Heart left ventricle (tissue), 16 donors: ENCODE data around the gene CDC42SE2. TPM values are rescaled to one million over a fixed set of nuclear protein-coding genes. Genes with fewer than 3 reads are reported as not detected.

Source experiments
- ATAC-seq, 4 donors: fragments of 200-7000 bp; cut with Tn5 transposase; one replicate each; pipeline ENCODE4 v1.9.1; 2020 to 2022; ENCODE audit warnings: moderate library complexity in 4 of 4, mild to moderate bottlenecking in 3 of 4, moderate number of reproducible peaks in 1 of 4
- DNase-seq, 5 donors: peaks; one replicate each; pipeline ENCODE4 v3.0.0-alpha.2; 2020
- H3K27ac ChIP-seq, 12 donors: fragments of 200-600 bp; sonication (generic) in 4 of 12; one replicate each; pipeline versions ENCODE4 v1.5.0 to v1.8.0; 2016 to 2022; ENCODE audit warnings: mild to moderate bottlenecking in 2 of 12
- H3K27me3 ChIP-seq, 9 donors: fragments of 200-600 bp; sonication (generic) in 2 of 9; one replicate each; pipeline versions ENCODE4 v1.5.1 to v1.8.0; 2016 to 2022; ENCODE audit warnings: mild to moderate bottlenecking in 3 of 9
- H3K36me3 ChIP-seq, 9 donors: fragments of 200-600 bp; sonication (generic) in 2 of 9; one replicate each; pipeline versions ENCODE4 v1.5.0 to v1.8.0; 2018 to 2022; ENCODE audit warnings: mild to moderate bottlenecking in 2 of 9
- H3K4me1 ChIP-seq, 12 donors: fragments of 200-600 bp; sonication (generic) in 4 of 12; one replicate each; pipeline versions ENCODE4 v1.5.0 to v1.8.0; 2016 to 2022; ENCODE audit warnings: mild to moderate bottlenecking in 3 of 12
- H3K4me3 ChIP-seq, 12 donors: fragments of 200-600 bp; sonication (generic) in 4 of 12; one replicate each; pipeline versions ENCODE4 v1.5.0 to v1.8.0; 2017 to 2022; ENCODE audit warnings: mild to moderate bottlenecking in 9 of 12, moderate library complexity in 4 of 12
- H3K9me3 ChIP-seq, 12 donors: fragments of 200-600 bp; sonication (generic) in 4 of 12; one replicate each; pipeline versions ENCODE4 v1.5.0 to v1.8.0; 2016 to 2022; ENCODE audit warnings: mild to moderate bottlenecking in 1 of 12
- CTCF ChIP-seq, 12 donors: fragments of 200-600 bp; sonication (generic) in 4 of 12; IDR thresholded peaks; one replicate each; pipeline versions ENCODE4 v1.5.0 to v1.8.0; 2018 to 2022; ENCODE audit warnings: antibody characterized with exemption in 12 of 12, mild to moderate bottlenecking in 5 of 12
- POLR2A ChIP-seq, 2 donors: fragments of 450-650 bp; IDR thresholded peaks; one replicate each; pipeline ENCODE4 v1.6.1; 2017; ENCODE audit warnings: antibody characterized with exemption in 2 of 2, mild to moderate bottlenecking in 2 of 2, moderate library complexity in 2 of 2
- WGBS, 4 donors: extraction: QIAGEN DNeasy Blood & Tissue Kit in 2 of 4; methylation state at CpG; one replicate each; pipeline versions ENCODE4 v1.1.5 to v1.1.7; 2013 to 2018; 5-methylcytosine and 5-hydroxymethylcytosine counted together
- intact Hi-C, 10 donors: fragments of 100-400 bp; cut with DNase I; formaldehyde crosslinking; loops; one replicate each; pipeline versions ENCODE4 v1.11.1 to v1.14.2; 2022
- polyA plus RNA-seq, 2 donors: library from polyadenylated mRNA; stranded (reverse); fragments of 200-250 nt; gene quantifications; one replicate each; pipeline ENCODE4 v1.2.3, GENCODE V29; 2013
- total RNA-seq, 9 donors: library from RNA; depleted of rRNA in 2 of 9; stranded (reverse); fragments of >200 nt in 2 of 9; fragmentation: NEBNext Ultra II Directional in 3 of 9; extraction: Animal tissue kit (Norgen Biotek cat#: 25700) in 3 of 9; gene quantifications; one replicate each; pipeline versions ENCODE4 v1.1.0 to v1.2.4, GENCODE V29; 2016 to 2023
- donor health status: ischemic (EF 13 %, LVEDD 7.1; RV severe dilation, severe dysfunction).
- donor health status: healthy with polysubstance abuse.
- donor health status: DM: no; HTN: yes; CAD: no.
- donor health status: DM: no; HTN: no; CAD: no.
- donor health status: ischemic (EF 25% LVEDD 6.9; RV normal size, moderate dysfunction).
- donor health status: ischemic (EF 25% LVEDD 5.7; RV mildly dilated, moderate dysfunction).
- donor health status: healthy.
- donor health status: DM: yes; HTN: yes; CAD: no.
- donor health status: ischemic (EF 35%, LVEDD 5.7; RV mildly dilated, moderate dysfunction).
- donor health status: nonischemic (EF 11% LVEDD 7.7; RV severe dilation, severe dysfunction).
- donor health status: DM: yes; HTN: yes; CAD: no.
- donor health status: PGD.
- donor health status: ischemic (EF 29% LVEDD 5.4; RV normal size, mild dysfunction).
- donor health status: nonischemic (EF 23%, LVEDD 6.1; RV moderate dilation, normal function).

Gene CDC42SE2
- total and polyA plus RNA-seq, 11 donors: 4.8 to 29.2 (median 12.4) TPM

- Histone ChIP-seq H3K9me3 (no peaks in the 10 kb centered on the region), H3K4me3 (no peak overlapping the region), H3K36me3 (peaks cover 0 to 8% (median 0%) of the 10 kb centered on the region in 9 donors), H3K27me3 (no peaks in the 10 kb centered on the region), H3K4me1 (peaks cover 0 to 38% (median 0%) of the 10 kb centered on the region in 12 donors), H3K27ac (no peak overlapping the region)
- DNase-seq (no peak), ATAC-seq (no peak)
- intact Hi-C loops: no loop called here
- no peak for TF ChIP-seq CTCF (IDR thresholded peaks at IDR 0.05)
- no peak for TF ChIP-seq POLR2A (IDR thresholded peaks at IDR 0.05)
- 94 to 98% (median 96%) methylated on average over 4 of the region's 4 CpGs for WGBS, 4 donors
Measured at GRCh38 chr5:131367219-131367860, 103.5 kb downstream of the CDC42SE2 start.

- intact Hi-C loops: no loop called here
- Histone ChIP-seq H3K4me1 (peaks cover 0 to 45% (median 0%) of the 10 kb centered on the region in 12 donors), H3K9me3 (no peaks in the 10 kb centered on the region), H3K4me3 (no peak overlapping the region), H3K27ac (no peak overlapping the region), H3K27me3 (no peaks in the 10 kb centered on the region), H3K36me3 (peaks cover 0 to 8% (median 0%) of the 10 kb centered on the region in 9 donors)
- ATAC-seq (no peak), DNase-seq (no peak)
- WGBS, 4 donors: 86 to 90% (median 89%) methylated on average over 4 of the region's 4 CpGs
- TF ChIP-seq CTCF (IDR thresholded peaks at IDR 0.05) (no peak), POLR2A (IDR thresholded peaks at IDR 0.05) (no peak)
Measured at GRCh38 chr5:131368866-131369265, 105.0 kb downstream of the CDC42SE2 start.

DNA sequence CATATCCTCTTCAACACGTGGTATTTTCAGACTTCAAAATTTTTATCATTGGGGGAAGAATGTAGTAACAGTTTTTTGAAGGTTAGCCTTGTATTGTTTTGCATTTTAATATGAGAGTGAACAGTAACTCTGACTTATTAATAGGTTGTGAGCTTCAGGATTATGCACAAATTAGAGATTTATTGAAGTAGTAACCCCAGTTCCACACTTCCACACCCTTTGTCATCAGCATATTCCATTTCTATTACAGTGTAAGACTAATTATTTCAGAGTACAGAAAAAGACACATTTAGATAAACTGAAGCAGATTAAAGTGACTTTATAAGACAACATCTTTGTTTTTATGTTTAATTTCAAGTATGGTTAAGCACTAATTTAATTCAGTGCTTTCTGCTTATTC is 105.7 kb downstream of the CDC42SE2 start:
- peaks cover 0 to 8% (median 0%) of the 10 kb centered on the region in 9 donors for H3K36me3 ChIP-seq
- H3K4me1 ChIP-seq: peaks cover 0 to 45% (median 0%) of the 10 kb centered on the region in 12 donors
- H3K27me3 ChIP-seq: no peaks in the 10 kb centered on the region
- intact Hi-C loops: no loop called here
- ATAC-seq (no peak), DNase-seq (no peak)
- TF ChIP-seq POLR2A (IDR thresholded peaks at IDR 0.05) (no peak), CTCF (IDR thresholded peaks at IDR 0.05) (no peak)
- WGBS, 4 donors: 57 to 80% (median 66%) methylated on average over 1 of the region's 1 CpG
- H3K9me3 ChIP-seq: no peaks in the 10 kb centered on the region
- no peak overlapping the region for H3K27ac ChIP-seq
- H3K4me3 ChIP-seq: no peak overlapping the region

DNA sequence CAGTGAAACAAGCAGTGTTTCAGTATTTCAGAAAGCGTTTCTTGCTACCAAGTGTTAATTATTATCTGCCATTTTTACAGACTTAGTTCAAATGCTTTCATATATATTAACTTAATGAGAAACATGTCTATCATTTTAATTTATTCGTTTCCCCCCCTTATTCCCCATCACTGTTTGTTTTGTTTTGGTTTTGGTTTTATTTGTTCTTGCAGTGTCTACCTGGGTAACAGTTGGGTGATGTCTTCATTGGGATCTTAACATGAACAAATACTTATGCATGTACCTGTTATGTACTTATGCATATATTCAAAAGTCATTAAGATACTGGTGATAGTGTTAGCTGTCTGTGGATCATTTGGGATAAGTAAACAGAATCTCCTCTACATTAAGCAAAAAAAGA is 108.0 kb downstream of the CDC42SE2 start:
- no peak for TF ChIP-seq POLR2A (IDR thresholded peaks at IDR 0.05)
- TF ChIP-seq CTCF (IDR thresholded peaks at IDR 0.05): no peak
- DNase-seq (no peak), ATAC-seq (no peak)
- no peak overlapping the region for H3K27ac ChIP-seq
- no peaks in the 10 kb centered on the region for H3K9me3 ChIP-seq
- no peaks in the 10 kb centered on the region for H3K36me3 ChIP-seq
- intact Hi-C loops: no loop called here
- H3K27me3 ChIP-seq: no peaks in the 10 kb centered on the region
- peaks cover 0 to 46% (median 0%) of the 10 kb centered on the region in 12 donors for H3K4me1 ChIP-seq
- no peak overlapping the region for H3K4me3 ChIP-seq
- WGBS, 4 donors: 91 to 97% (median 94%) methylated on average over 2 of the region's 2 CpGs
